ENCODE measurements around the gene GID8. TPM values are rescaled to one million over a fixed set of nuclear protein-coding genes. Genes with fewer than 3 reads are reported as not detected.
A peak's percentile ranks its signal among the peaks of the same experiment; 100 is the strongest.

Gene GID8
- polyA plus RNA-seq, 1 donor from 2014 or later: 54.8 TPM

GRCh38 chr20:62920039-62920645, 17.8 kb upstream of the GID8 start:
- H3K9me2 ChIP-seq (ENCODE audit: insufficient read depth, low read length): no peaks in the 10 kb centered on the region
- no peaks in the 10 kb centered on the region for H3F3A ChIP-seq (ENCODE audit: insufficient read depth, low read length, poor library complexity, severe bottlenecking)
- H3K9ac ChIP-seq (ENCODE audit: low read length): no peak overlapping the region
- H2AFZ ChIP-seq (ENCODE audit: low read depth, low read length): no peak overlapping the region
- no peaks in the 10 kb centered on the region for H3K27me3 ChIP-seq (ENCODE audit: insufficient read depth, low read depth, low read length)
- H3K4me3 ChIP-seq (ENCODE audit: low read length): no peak overlapping the region
- H3K4me2 ChIP-seq (ENCODE audit: low read length): no peak overlapping the region
- TF ChIP-seq REST (IDR thresholded peaks at IDR 0.05; ENCODE audit: borderline replicate concordance): no peak
- TF ChIP-seq SMC3 (conservative IDR thresholded peaks at IDR 0.05; ENCODE audit: poor library complexity): no peak
- TF ChIP-seq RAD21 (conservative IDR thresholded peaks at IDR 0.05): no peak
- TF ChIP-seq EZH2 (IDR thresholded peaks at IDR 0.05; ENCODE audit: borderline replicate concordance, insufficient read depth, low read length, poor library complexity, severe bottlenecking): no peak
- TF ChIP-seq CTCF (IDR thresholded peaks at IDR 0.05; ENCODE audit: poor library complexity, severe bottlenecking): no peak
- no peak for TF ChIP-seq POLR2AphosphoS5 (IDR thresholded peaks at IDR 0.05)
- no peak for TF ChIP-seq TAF1 (IDR thresholded peaks at IDR 0.05; ENCODE audit: low read depth)
- TF ChIP-seq MXI1 (conservative IDR thresholded peaks at IDR 0.05; ENCODE audit: poor library complexity, severe bottlenecking): no peak
- no peak for TF ChIP-seq EP300 (conservative IDR thresholded peaks at IDR 0.05; ENCODE audit: poor library complexity, severe bottlenecking)
- H3K9me3 ChIP-seq (ENCODE audit: low read length): no peaks in the 10 kb centered on the region
- H3K79me2 ChIP-seq (replicated peaks; ENCODE audit: insufficient read depth, low read length): peaks cover 98% of the 10 kb centered on the region
- no peak overlapping the region for H3K27ac ChIP-seq (ENCODE audit: low read length)
- no peaks in the 10 kb centered on the region for H3K36me3 ChIP-seq (ENCODE audit: insufficient read depth, low read length)
- H4K20me1 ChIP-seq (ENCODE audit: insufficient read depth): peaks cover 38% of the 10 kb centered on the region

GRCh38 chr20:62921119-62921687, 16.7 kb upstream of the GID8 start:
- no peaks in the 10 kb centered on the region for H3K36me3 ChIP-seq (ENCODE audit: insufficient read depth, low read length)
- H3F3A ChIP-seq (ENCODE audit: insufficient read depth, low read length, poor library complexity, severe bottlenecking): peaks cover 3% of the 10 kb centered on the region
- H3K27me3 ChIP-seq (ENCODE audit: insufficient read depth, low read depth, low read length): no peaks in the 10 kb centered on the region
- H3K9ac ChIP-seq (ENCODE audit: low read length): no peak overlapping the region
- no peak overlapping the region for H2AFZ ChIP-seq (ENCODE audit: low read depth, low read length)
- H4K20me1 ChIP-seq (ENCODE audit: insufficient read depth): peaks cover 32% of the 10 kb centered on the region
- H3K27ac ChIP-seq (ENCODE audit: low read length): no peak overlapping the region
- H3K4me2 ChIP-seq (ENCODE audit: low read length): no peak overlapping the region
- TF ChIP-seq CTCF (IDR thresholded peaks at IDR 0.05; ENCODE audit: poor library complexity, severe bottlenecking) (peak; percentile 68), POLR2AphosphoS5 (IDR thresholded peaks at IDR 0.05) (peak; percentile 47), EZH2 (IDR thresholded peaks at IDR 0.05; ENCODE audit: borderline replicate concordance, insufficient read depth, low read length, poor library complexity, severe bottlenecking) (no peak), REST (IDR thresholded peaks at IDR 0.05; ENCODE audit: borderline replicate concordance) (no peak), RAD21 (conservative IDR thresholded peaks at IDR 0.05) (peak; percentile 9), TAF1 (IDR thresholded peaks at IDR 0.05; ENCODE audit: low read depth) (no peak), MXI1 (conservative IDR thresholded peaks at IDR 0.05; ENCODE audit: poor library complexity, severe bottlenecking) (no peak), SMC3 (conservative IDR thresholded peaks at IDR 0.05; ENCODE audit: poor library complexity) (no peak)
- H3K9me3 ChIP-seq (ENCODE audit: low read length): no peaks in the 10 kb centered on the region
- peaks cover 95% of the 10 kb centered on the region for H3K79me2 ChIP-seq (replicated peaks; ENCODE audit: insufficient read depth, low read length)
- no peaks in the 10 kb centered on the region for H3K9me2 ChIP-seq (ENCODE audit: insufficient read depth, low read length)
- no peak overlapping the region for H3K4me3 ChIP-seq (ENCODE audit: low read length)
